H9 (cell line): ENCODE measurements around the gene SLCO4A1. TPM values are rescaled to one million over a fixed set of nuclear protein-coding genes. Genes with fewer than 3 reads are reported as not detected.
"Not testable (repeated sequence)": the region's sequence is repeated elsewhere in the genome, so short reads cannot be mapped to it uniquely, and the experiment has no call there.

Experiments
- DNase-seq: peaks from one replicate; pipeline ENCODE4 v3.0.0-alpha.2; 2017
- H2AFZ ChIP-seq: one replicate; pipeline ENCODE4 v1.6.1; 2013; ENCODE audit warnings: mild to moderate bottlenecking, low read length, control low read depth, moderate library complexity
- H2AK5ac ChIP-seq: 2 replicates; pipeline ENCODE4 v1.6.1; 2013; ENCODE audit warnings: low read length, control low read depth, mixed read lengths; ENCODE audit not compliant: insufficient read length
- H2BK120ac ChIP-seq: one replicate; pipeline ENCODE4 v1.6.1; 2013; ENCODE audit warnings: low read depth, mild to moderate bottlenecking, low read length, control low read depth, inconsistent platforms; ENCODE audit not compliant: poor library complexity, severe bottlenecking
- H2BK12ac ChIP-seq: 2 replicates; pipeline ENCODE4 v1.6.1; 2013; ENCODE audit warnings: low read length, control low read depth, mixed read lengths, low read depth; ENCODE audit not compliant: insufficient read length
- H2BK15ac ChIP-seq: 2 replicates; pipeline ENCODE4 v1.6.1; 2013; ENCODE audit warnings: low read depth, low read length, control low read depth
- H2BK20ac ChIP-seq: one replicate; pipeline ENCODE4 v1.6.1; 2013; ENCODE audit warnings: low read depth, mild to moderate bottlenecking, low read length, control low read depth, inconsistent platforms; ENCODE audit not compliant: poor library complexity, severe bottlenecking
- H2BK5ac ChIP-seq: 2 replicates; pipeline ENCODE4 v1.6.1; 2013; ENCODE audit warnings: low read length, control low read depth, mixed read lengths; ENCODE audit not compliant: insufficient read length
- H3K14ac ChIP-seq: 2 replicates; pipeline ENCODE4 v1.6.1; 2013; ENCODE audit warnings: low read length, control low read depth; ENCODE audit not compliant: insufficient read depth
- H3K18ac ChIP-seq: 2 replicates; pipeline ENCODE4 v1.6.1; 2013; ENCODE audit warnings: low read depth, mild to moderate bottlenecking, mixed read lengths, low read length, control low read depth; ENCODE audit not compliant: insufficient read length
- H3K23ac ChIP-seq: 2 replicates; pipeline ENCODE4 v1.6.1; 2013; ENCODE audit warnings: low read length, control low read depth, mixed read lengths, low read depth; ENCODE audit not compliant: insufficient read length
- H3K23me2 ChIP-seq: 2 replicates; pipeline ENCODE4 v1.6.1; 2013; ENCODE audit warnings: low read depth, mild to moderate bottlenecking, mixed read lengths, low read length, control low read depth; ENCODE audit not compliant: insufficient read length, poor library complexity, severe bottlenecking
- H3K27ac ChIP-seq: 2 replicates; pipeline ENCODE4 v1.5.1; 2013; ENCODE audit warnings: low read length, control low read depth, mixed read lengths, low read depth; ENCODE audit not compliant: insufficient read length
- H3K27me3 ChIP-seq: 2 replicates; pipeline ENCODE4 v1.6.1; 2013; ENCODE audit warnings: low read length, control low read depth, inconsistent platforms; ENCODE audit not compliant: insufficient read depth
- H3K4ac ChIP-seq: 2 replicates; pipeline ENCODE4 v1.6.1; 2013; ENCODE audit warnings: low read depth, mild to moderate bottlenecking, control low read depth, inconsistent platforms, low read length, moderate library complexity
- H3K4me1 ChIP-seq: 2 replicates; pipeline ENCODE4 v1.6.1; 2013; ENCODE audit warnings: low read length, control low read depth, inconsistent platforms; ENCODE audit not compliant: insufficient read depth
- H3K4me2 ChIP-seq: 2 replicates; pipeline ENCODE4 v1.6.1; 2013; ENCODE audit warnings: low read length, control low read depth, mixed read lengths; ENCODE audit not compliant: insufficient read length, insufficient read depth
- H3K56ac ChIP-seq: 2 replicates; pipeline ENCODE4 v1.6.1; 2013; ENCODE audit warnings: low read depth, mild to moderate bottlenecking, mixed read lengths, low read length, control low read depth; ENCODE audit not compliant: insufficient read length
- H3K79me1 ChIP-seq: 2 replicates; pipeline ENCODE4 v1.6.1; 2013; ENCODE audit warnings: low read depth, mild to moderate bottlenecking, moderate library complexity, low read length, control low read depth, inconsistent platforms; ENCODE audit not compliant: insufficient read depth, poor library complexity, severe bottlenecking
- H3K79me2 ChIP-seq: 2 replicates; pipeline ENCODE4 v1.6.1; 2013; ENCODE audit warnings: low read length, control low read depth, inconsistent platforms; ENCODE audit not compliant: insufficient read depth
- H3K9ac ChIP-seq: 2 replicates; pipeline ENCODE4 v1.6.1; 2013; ENCODE audit warnings: low read length, control low read depth, mixed read lengths; ENCODE audit not compliant: insufficient read length; ENCODE audit errors: extremely low read depth
- H3K9me3 ChIP-seq: one replicate; pipeline ENCODE4 v1.6.1; 2013; ENCODE audit warnings: low read depth, low read length, inconsistent platforms; ENCODE audit not compliant: control insufficient read depth
- H3T11ph ChIP-seq: one replicate; pipeline ENCODE4 v1.6.1; 2013; ENCODE audit warnings: mild to moderate bottlenecking, low read length, control low read depth, inconsistent platforms
- H4K20me1 ChIP-seq: one replicate; pipeline ENCODE4 v1.6.1; 2013; ENCODE audit not compliant: control insufficient read depth, insufficient read length, insufficient read depth
- H4K5ac ChIP-seq: 2 replicates; pipeline ENCODE4 v1.6.1; 2013; ENCODE audit warnings: low read depth, mild to moderate bottlenecking, mixed read lengths, low read length, control low read depth; ENCODE audit not compliant: insufficient read length
- H4K8ac ChIP-seq: replicated peaks from 2 replicates; pipeline ENCODE4 v1.6.1; 2013; ENCODE audit warnings: low read length, control low read depth, mixed read lengths, low read depth; ENCODE audit not compliant: insufficient read length
- H4K91ac ChIP-seq: 2 replicates; pipeline ENCODE4 v1.6.1; 2013; ENCODE audit warnings: low read depth, mild to moderate bottlenecking, moderate library complexity, mixed read lengths, low read length, control low read depth; ENCODE audit not compliant: insufficient read length
- H3K27ac Mint-ChIP-seq, 3 experiments: 2 replicates in 2 of 3; 3 replicates in 1 of 3; pipeline ENCODE4 v1.8.0; 2020 to 2021; ENCODE audit warnings: mixed read lengths in 3 of 3, mild to moderate bottlenecking in 1 of 3, moderate library complexity in 1 of 3
- H3K27me3 Mint-ChIP-seq: 2 replicates; pipeline ENCODE4 v1.8.0; 2021; ENCODE audit warnings: low read depth, mild to moderate bottlenecking, moderate library complexity, mixed read lengths
- H3K36me3 Mint-ChIP-seq, 3 experiments: 2 replicates in 2 of 3; 3 replicates in 1 of 3; pipeline ENCODE4 v1.8.0; 2020 to 2021; ENCODE audit warnings: low read depth in 3 of 3, mixed read lengths in 3 of 3; ENCODE audit not compliant: insufficient read depth in 1 of 3
- H3K4me1 Mint-ChIP-seq, 2 experiments: 2 replicates each; pipeline ENCODE4 v1.8.0; 2020; ENCODE audit warnings: mixed read lengths in 2 of 2
- H3K4me3 Mint-ChIP-seq, 2 experiments: 2 replicates in 1 of 2; 3 replicates in 1 of 2; pipeline ENCODE4 v1.8.0; 2020 to 2021; ENCODE audit warnings: mild to moderate bottlenecking in 2 of 2, mixed read lengths in 2 of 2, moderate library complexity in 1 of 2
- H3K9me3 Mint-ChIP-seq, 2 experiments: 2 replicates in 1 of 2; 3 replicates in 1 of 2; pipeline ENCODE4 v1.8.0; 2020; ENCODE audit warnings: mild to moderate bottlenecking in 2 of 2, mixed read lengths in 2 of 2, moderate library complexity in 1 of 2
- WGBS: extraction: QIAGEN DNeasy Blood & Tissue Kit; methylation state at CpG from one replicate; pipeline ENCODE4 v1.1.7; 2013; ENCODE audit warnings: missing lambda C conversion rate, low lambda C conversion rate, mixed read lengths; ENCODE audit not compliant: insufficient read length; ENCODE audit errors: extremely low coverage; 5-methylcytosine and 5-hydroxymethylcytosine counted together
- total RNA-seq: library from RNA; stranded (reverse); gene quantifications from 2 replicates; pipeline ENCODE4 v1.2.1, GENCODE V29; 2021
- TF ChIP-seq, protein P1 (sequence below): fragments of 200-600 bp; sonication (generic); conservative IDR thresholded peaks from 3 replicates; pipeline ENCODE4 v1.8.0; 2021; ENCODE audit warnings: antibody characterized with exemption, mild to moderate bottlenecking

SLCO4A1 gene
- total RNA-seq, 1 experiment from 2014 or later = 9.4 TPM

DNA sequence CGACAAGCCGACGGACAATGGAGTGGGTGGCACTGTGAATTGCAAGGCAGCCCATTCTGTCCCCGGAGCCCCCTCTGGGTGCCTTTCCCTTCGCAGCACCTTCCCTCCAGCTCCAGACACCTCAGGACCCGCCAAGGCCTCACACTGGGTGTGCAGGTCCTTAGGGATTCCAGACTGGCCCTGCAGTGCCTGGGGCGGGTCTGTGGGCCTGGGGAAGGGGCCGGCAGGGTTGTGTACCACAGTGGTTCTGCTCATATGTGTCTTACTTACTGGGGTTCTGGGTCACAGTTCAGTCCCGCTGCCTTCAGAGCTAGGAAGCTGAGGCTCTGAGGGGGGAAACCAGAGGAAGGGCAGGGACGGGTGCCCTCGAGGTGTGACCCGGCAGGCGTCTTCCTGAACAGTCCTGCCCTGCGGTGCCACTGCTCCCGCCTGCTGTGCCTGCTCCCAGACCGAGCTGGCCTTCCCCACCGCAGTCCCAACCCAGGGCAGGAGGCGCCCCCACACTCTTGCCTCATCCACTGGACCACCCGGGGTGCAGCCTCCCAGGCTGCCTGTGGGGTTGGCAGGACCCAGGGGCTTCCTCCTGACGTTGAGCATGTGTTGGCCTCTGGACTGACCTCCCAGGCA, 16.3 kb upstream of the SLCO4A1 start:
- no peak overlapping the region for H3K4me2 ChIP-seq
- no peak overlapping the region for H4K5ac ChIP-seq
- no peak overlapping the region for H3T11ph ChIP-seq
- TF ChIP-seq, protein P1, sequence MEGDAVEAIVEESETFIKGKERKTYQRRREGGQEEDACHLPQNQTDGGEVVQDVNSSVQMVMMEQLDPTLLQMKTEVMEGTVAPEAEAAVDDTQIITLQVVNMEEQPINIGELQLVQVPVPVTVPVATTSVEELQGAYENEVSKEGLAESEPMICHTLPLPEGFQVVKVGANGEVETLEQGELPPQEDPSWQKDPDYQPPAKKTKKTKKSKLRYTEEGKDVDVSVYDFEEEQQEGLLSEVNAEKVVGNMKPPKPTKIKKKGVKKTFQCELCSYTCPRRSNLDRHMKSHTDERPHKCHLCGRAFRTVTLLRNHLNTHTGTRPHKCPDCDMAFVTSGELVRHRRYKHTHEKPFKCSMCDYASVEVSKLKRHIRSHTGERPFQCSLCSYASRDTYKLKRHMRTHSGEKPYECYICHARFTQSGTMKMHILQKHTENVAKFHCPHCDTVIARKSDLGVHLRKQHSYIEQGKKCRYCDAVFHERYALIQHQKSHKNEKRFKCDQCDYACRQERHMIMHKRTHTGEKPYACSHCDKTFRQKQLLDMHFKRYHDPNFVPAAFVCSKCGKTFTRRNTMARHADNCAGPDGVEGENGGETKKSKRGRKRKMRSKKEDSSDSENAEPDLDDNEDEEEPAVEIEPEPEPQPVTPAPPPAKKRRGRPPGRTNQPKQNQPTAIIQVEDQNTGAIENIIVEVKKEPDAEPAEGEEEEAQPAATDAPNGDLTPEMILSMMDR = no peak
- no CpG with 5 or more reads among the region's 20 CpGs for whole genome bisulfite sequencing
- H4K8ac ChIP-seq = no peak overlapping the region
- no peak overlapping the region for H2AFZ ChIP-seq
- H2AK5ac ChIP-seq = no peak overlapping the region
- no peak for DNase-seq
- H2BK120ac ChIP-seq = no peak overlapping the region
- H3K9me3 Mint-ChIP-seq = no peaks in the 10 kb centered on the region
- H4K91ac ChIP-seq = no peak overlapping the region
- no peak overlapping the region for H3K9ac ChIP-seq
- H3K56ac ChIP-seq = no peak overlapping the region
- H3K23me2 ChIP-seq = no peaks in the 10 kb centered on the region
- H3K4me3 Mint-ChIP-seq = no peak overlapping the region
- no peak overlapping the region for H3K27ac ChIP-seq
- H2BK15ac ChIP-seq = no peak overlapping the region
- no peak overlapping the region for H3K27ac Mint-ChIP-seq
- H3K79me2 ChIP-seq = no peaks in the 10 kb centered on the region
- H2BK20ac ChIP-seq = no peak overlapping the region
- no peaks in the 10 kb centered on the region for H4K20me1 ChIP-seq
- H3K79me1 ChIP-seq = no peaks in the 10 kb centered on the region
- no peaks in the 10 kb centered on the region for H3K27me3 ChIP-seq
- no peaks in the 10 kb centered on the region for H3K9me3 ChIP-seq
- H3K18ac ChIP-seq = no peak overlapping the region
- H3K4me1 Mint-ChIP-seq = peaks cover 17 to 24% of the 10 kb centered on the region in 2 experiments
- H3K36me3 Mint-ChIP-seq = no peaks in the 10 kb centered on the region
- peaks cover 2% of the 10 kb centered on the region; the same call in 1 of the 2 replicates for H3K4me1 ChIP-seq
- H3K4ac ChIP-seq = no peak overlapping the region
- H3K27me3 Mint-ChIP-seq = peaks cover 2% of the 10 kb centered on the region
- no peak overlapping the region for H2BK12ac ChIP-seq
- no peak overlapping the region for H3K23ac ChIP-seq
- no peak overlapping the region for H2BK5ac ChIP-seq
- no peak overlapping the region for H3K14ac ChIP-seq

- H3K23ac ChIP-seq, H2BK15ac ChIP-seq, H4K20me1 ChIP-seq, H3K9me3 ChIP-seq, H3K79me1 ChIP-seq, H3T11ph ChIP-seq, H3K4me2 ChIP-seq, H4K8ac ChIP-seq, H2BK20ac ChIP-seq, H3K9ac ChIP-seq, H2BK5ac ChIP-seq, H2BK12ac ChIP-seq, H3K79me2 ChIP-seq, H3K27me3 Mint-ChIP-seq, H3K27ac Mint-ChIP-seq, H3K56ac ChIP-seq, H4K91ac ChIP-seq, H2AK5ac ChIP-seq, H3K18ac ChIP-seq, H4K5ac ChIP-seq, H3K4ac ChIP-seq, H3K4me1 ChIP-seq, H3K36me3 Mint-ChIP-seq, H3K9me3 Mint-ChIP-seq, H3K14ac ChIP-seq, H3K4me3 Mint-ChIP-seq, DNase-seq, H3K27ac ChIP-seq, H3K23me2 ChIP-seq, H2BK120ac ChIP-seq, H2AFZ ChIP-seq, H3K27me3 ChIP-seq: not testable (repeated sequence)
- peaks cover 17 to 22% of the 10 kb centered on the region in 2 experiments for H3K4me1 Mint-ChIP-seq
- WGBS = no CpG with 5 or more reads among the region's 1 CpG
Measured at GRCh38 chr20:62627425-62627824, 14.9 kb upstream of the SLCO4A1 start.
